ENCODE measurements around the gene SLC17A7.

Gene SLC17A7

DNA sequence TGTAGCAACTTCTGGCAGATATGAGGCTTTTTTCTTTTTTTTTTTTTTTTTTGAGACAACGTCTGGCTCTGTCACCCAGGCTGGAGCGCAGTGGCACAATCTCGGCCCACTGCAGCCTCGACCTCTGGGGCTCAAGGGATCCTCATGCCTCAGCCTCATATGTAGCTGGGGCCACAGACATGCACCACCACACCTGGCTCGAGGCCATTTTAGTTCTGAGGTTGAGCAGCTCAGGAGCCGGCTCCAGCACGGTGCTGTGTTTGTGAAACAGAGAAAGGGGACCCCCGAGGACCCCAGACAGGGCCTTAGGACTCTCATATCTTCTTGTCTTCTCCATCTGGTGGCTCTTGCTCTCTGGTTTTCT, 29.3 kb upstream of the SLC17A7 start (continued):
- no peak for TF ChIP-seq ISL1 (CRISPR knock-in tag; IDR thresholded peaks at IDR 0.05)
- TF ChIP-seq SNAI2 (CRISPR knock-in tag; IDR thresholded peaks at IDR 0.05) = no peak
- TF ChIP-seq, protein P1, sequence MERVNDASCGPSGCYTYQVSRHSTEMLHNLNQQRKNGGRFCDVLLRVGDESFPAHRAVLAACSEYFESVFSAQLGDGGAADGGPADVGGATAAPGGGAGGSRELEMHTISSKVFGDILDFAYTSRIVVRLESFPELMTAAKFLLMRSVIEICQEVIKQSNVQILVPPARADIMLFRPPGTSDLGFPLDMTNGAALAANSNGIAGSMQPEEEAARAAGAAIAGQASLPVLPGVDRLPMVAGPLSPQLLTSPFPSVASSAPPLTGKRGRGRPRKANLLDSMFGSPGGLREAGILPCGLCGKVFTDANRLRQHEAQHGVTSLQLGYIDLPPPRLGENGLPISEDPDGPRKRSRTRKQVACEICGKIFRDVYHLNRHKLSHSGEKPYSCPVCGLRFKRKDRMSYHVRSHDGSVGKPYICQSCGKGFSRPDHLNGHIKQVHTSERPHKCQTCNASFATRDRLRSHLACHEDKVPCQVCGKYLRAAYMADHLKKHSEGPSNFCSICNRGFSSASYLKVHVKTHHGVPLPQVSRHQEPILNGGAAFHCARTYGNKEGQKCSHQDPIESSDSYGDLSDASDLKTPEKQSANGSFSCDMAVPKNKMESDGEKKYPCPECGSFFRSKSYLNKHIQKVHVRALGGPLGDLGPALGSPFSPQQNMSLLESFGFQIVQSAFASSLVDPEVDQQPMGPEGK (CRISPR knock-in tag; IDR thresholded peaks at IDR 0.05; ENCODE audit: borderline replicate concordance) = no peak
- no peak for TF ChIP-seq OSR1 (CRISPR knock-in tag; IDR thresholded peaks at IDR 0.05)
- no peak for TF ChIP-seq ZNF70 (CRISPR knock-in tag; IDR thresholded peaks at IDR 0.05)
- TF ChIP-seq CSDC2 (CRISPR knock-in tag; IDR thresholded peaks at IDR 0.05) = no peak

DNA sequence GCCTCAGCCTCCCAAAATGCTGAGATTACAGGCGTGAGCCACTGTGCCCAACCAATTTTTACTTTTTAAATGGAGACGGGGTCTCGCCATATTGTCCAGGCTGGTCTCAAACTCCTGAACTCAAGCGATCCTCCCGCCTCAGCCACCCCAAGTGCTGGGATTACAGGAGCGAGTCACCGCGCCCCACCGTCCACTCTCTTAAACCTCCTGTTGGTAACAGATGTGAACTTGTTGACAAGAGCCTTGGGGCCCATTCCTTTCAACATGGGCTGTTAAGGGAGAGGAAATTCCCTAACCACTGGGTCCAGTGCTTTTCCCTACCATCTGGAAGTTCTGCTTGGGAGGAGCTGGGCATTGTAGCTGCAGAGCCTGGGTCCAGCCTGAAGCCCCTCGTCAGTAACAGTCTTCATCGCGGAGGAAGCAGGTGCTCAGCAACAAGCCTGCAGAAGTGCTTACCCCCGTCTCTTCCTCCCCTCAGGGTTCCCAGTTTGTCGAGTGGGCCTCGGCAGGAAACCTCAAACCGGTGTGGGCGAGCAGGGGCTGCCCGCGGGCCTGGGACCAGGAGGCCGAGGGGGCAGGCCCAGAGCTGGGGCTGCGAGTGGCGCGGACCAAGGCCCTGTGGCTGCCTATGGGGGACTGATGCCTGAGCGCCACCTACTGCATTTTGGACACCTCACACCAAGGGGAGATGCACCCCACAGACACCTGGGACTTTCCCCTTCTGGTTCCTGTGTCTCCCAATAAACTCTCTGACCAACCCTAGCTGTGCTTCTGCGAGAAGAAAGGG, 28.7 kb upstream of the SLC17A7 start:
- TF ChIP-seq ZNF565 (CRISPR knock-in tag; conservative IDR thresholded peaks at IDR 0.05; ENCODE audit: low read depth) (no peak), SNAI2 (CRISPR knock-in tag; IDR thresholded peaks at IDR 0.05) (no peak), TOX (CRISPR knock-in tag; IDR thresholded peaks at IDR 0.05; ENCODE audit: borderline replicate concordance) (no peak), ZFP30 (CRISPR knock-in tag; IDR thresholded peaks at IDR 0.05) (no peak), ZNF70 (CRISPR knock-in tag; IDR thresholded peaks at IDR 0.05) (no peak), OSR1 (CRISPR knock-in tag; IDR thresholded peaks at IDR 0.05) (no peak), ESRRG (CRISPR knock-in tag; IDR thresholded peaks at IDR 0.05) (no peak), ZFP3 (CRISPR knock-in tag; IDR thresholded peaks at IDR 0.05) (no peak), GLIS3 (CRISPR knock-in tag; IDR thresholded peaks at IDR 0.05) (no peak)
- TF ChIP-seq, protein P2, sequence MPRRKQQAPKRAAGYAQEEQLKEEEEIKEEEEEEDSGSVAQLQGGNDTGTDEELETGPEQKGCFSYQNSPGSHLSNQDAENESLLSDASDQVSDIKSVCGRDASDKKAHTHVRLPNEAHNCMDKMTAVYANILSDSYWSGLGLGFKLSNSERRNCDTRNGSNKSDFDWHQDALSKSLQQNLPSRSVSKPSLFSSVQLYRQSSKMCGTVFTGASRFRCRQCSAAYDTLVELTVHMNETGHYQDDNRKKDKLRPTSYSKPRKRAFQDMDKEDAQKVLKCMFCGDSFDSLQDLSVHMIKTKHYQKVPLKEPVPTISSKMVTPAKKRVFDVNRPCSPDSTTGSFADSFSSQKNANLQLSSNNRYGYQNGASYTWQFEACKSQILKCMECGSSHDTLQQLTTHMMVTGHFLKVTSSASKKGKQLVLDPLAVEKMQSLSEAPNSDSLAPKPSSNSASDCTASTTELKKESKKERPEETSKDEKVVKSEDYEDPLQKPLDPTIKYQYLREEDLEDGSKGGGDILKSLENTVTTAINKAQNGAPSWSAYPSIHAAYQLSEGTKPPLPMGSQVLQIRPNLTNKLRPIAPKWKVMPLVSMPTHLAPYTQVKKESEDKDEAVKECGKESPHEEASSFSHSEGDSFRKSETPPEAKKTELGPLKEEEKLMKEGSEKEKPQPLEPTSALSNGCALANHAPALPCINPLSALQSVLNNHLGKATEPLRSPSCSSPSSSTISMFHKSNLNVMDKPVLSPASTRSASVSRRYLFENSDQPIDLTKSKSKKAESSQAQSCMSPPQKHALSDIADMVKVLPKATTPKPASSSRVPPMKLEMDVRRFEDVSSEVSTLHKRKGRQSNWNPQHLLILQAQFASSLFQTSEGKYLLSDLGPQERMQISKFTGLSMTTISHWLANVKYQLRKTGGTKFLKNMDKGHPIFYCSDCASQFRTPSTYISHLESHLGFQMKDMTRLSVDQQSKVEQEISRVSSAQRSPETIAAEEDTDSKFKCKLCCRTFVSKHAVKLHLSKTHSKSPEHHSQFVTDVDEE (CRISPR knock-in tag; IDR thresholded peaks at IDR 0.05) = no peak
- ATAC-seq = no peak

DNA sequence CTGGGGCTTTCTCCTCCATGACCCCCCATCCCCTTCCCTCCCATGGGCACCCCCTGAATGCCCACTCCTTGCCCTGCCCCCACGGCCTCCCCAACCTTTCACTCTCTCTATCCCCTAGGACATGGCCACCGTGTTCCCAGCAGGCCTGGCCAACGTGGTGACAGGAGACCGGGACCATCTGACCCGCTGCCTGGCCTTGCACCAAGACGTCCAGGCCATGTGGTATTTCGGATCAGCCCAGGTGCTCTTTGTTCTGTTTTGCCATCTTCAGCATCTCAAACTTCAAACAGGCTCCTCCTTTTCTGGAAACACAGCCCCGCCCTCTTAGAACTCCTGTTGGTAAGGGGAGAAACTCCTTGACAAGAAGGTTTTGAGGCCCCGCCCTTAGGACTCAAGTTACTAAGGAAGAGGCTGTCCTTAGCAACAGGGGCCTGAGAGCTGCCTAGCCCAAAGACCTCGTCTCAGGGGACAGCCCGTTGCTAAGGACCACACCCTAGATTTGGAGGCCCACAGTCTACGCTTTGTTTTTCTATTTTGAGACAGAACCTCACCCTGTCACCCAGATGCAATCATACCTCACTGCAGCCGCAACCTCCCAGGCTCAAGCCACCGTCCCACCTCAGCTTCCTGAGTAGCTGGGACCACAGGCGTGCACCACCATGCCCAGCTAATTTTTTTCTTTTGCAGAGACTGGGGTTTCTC, 27.6 kb upstream of the SLC17A7 start:
- peak; percentile 18; the same call in 1 of the 3 replicates for ATAC-seq
- TF ChIP-seq OSR1 (CRISPR knock-in tag; IDR thresholded peaks at IDR 0.05) (no peak), GLIS3 (CRISPR knock-in tag; IDR thresholded peaks at IDR 0.05) (no peak), ISL1 (CRISPR knock-in tag; IDR thresholded peaks at IDR 0.05) (no peak), RARB (CRISPR knock-in tag; IDR thresholded peaks at IDR 0.05) (no peak), PPARA (CRISPR knock-in tag; IDR thresholded peaks at IDR 0.05; ENCODE audit: borderline replicate concordance) (no peak), ZNF565 (CRISPR knock-in tag; conservative IDR thresholded peaks at IDR 0.05; ENCODE audit: low read depth) (no peak), CSDC2 (CRISPR knock-in tag; IDR thresholded peaks at IDR 0.05) (no peak), ARNTL (CRISPR knock-in tag; IDR thresholded peaks at IDR 0.05; ENCODE audit: borderline replicate concordance, low read depth) (no peak), TOX (CRISPR knock-in tag; IDR thresholded peaks at IDR 0.05; ENCODE audit: borderline replicate concordance) (no peak), ZNF8 (CRISPR knock-in tag; IDR thresholded peaks at IDR 0.05) (no peak), ZFP3 (CRISPR knock-in tag; IDR thresholded peaks at IDR 0.05) (no peak), SNAI2 (CRISPR knock-in tag; IDR thresholded peaks at IDR 0.05) (no peak), ESRRG (CRISPR knock-in tag; IDR thresholded peaks at IDR 0.05) (no peak), BACH2 (CRISPR knock-in tag; IDR thresholded peaks at IDR 0.05; ENCODE audit: borderline replicate concordance) (no peak), ZC3H10 (CRISPR knock-in tag; IDR thresholded peaks at IDR 0.05) (no peak)
- TF ChIP-seq, protein P3, sequence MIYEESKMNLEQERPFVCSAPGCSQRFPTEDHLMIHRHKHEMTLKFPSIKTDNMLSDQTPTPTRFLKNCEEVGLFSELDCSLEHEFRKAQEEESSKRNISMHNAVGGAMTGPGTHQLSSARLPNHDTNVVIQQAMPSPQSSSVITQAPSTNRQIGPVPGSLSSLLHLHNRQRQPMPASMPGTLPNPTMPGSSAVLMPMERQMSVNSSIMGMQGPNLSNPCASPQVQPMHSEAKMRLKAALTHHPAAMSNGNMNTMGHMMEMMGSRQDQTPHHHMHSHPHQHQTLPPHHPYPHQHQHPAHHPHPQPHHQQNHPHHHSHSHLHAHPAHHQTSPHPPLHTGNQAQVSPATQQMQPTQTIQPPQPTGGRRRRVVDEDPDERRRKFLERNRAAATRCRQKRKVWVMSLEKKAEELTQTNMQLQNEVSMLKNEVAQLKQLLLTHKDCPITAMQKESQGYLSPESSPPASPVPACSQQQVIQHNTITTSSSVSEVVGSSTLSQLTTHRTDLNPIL (CRISPR knock-in tag; IDR thresholded peaks at IDR 0.05; ENCODE audit: low read depth) = no peak
- TF ChIP-seq, protein P1 (CRISPR knock-in tag; IDR thresholded peaks at IDR 0.05; ENCODE audit: borderline replicate concordance) = no peak
- TF ChIP-seq, protein P2 (CRISPR knock-in tag; IDR thresholded peaks at IDR 0.05) = no peak
